GM21528 (cell line): ENCODE results near the gene AGAP2.
"Not testable (repeated sequence)": the region's sequence is repeated elsewhere in the genome, so short reads cannot be mapped to it uniquely, and the experiment has no call there.

ENCODE experiments used
- ATAC-seq: cut with Tn5 transposase; IDR thresholded peaks from one replicate; pipeline ENCODE4 v1.9.1; 2021; ENCODE audit warnings: mild to moderate bottlenecking, moderate library complexity; ENCODE audit not compliant: unreplicated experiment, low FRiP score

AGAP2 gene

DNA sequence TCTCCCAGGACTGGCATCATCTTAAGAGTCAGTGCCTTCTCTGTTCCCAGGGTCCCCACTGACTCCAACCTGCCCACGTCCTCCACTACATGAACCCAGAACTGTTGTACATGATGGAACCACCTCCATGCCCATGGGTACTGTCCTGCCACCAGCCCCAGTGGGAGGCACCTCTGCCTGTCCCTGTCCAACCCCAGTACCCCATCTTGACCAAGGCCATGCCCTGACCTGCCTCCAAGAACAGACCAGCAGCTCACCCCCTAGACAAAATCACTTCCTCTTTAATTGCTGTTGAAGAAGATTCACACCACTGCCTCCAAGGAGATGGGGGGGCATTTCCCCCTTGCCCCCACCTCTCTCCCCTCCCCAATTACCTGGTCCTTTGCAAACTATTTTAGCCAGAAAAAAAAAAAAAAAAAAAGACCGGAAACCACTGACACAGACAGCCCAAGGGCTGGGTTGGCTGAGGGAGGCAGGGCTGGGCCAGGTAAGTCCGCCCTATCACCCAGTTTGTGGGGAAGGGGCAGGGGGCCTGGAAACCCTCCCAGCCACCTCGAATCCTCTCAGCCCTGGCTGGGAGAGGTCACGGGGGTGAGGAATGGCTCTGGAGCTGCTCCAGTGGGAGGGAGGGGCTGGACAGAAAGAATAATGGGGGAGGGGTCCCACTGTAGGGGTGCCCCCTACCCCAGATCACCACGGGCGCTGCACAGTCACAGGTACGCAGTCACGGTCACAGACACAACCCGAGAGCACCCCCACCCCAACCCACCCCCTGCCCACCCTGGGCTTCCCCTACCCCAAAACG lies 13.4 kb downstream of the AGAP2 start:
- ATAC-seq, result no peak

DNA sequence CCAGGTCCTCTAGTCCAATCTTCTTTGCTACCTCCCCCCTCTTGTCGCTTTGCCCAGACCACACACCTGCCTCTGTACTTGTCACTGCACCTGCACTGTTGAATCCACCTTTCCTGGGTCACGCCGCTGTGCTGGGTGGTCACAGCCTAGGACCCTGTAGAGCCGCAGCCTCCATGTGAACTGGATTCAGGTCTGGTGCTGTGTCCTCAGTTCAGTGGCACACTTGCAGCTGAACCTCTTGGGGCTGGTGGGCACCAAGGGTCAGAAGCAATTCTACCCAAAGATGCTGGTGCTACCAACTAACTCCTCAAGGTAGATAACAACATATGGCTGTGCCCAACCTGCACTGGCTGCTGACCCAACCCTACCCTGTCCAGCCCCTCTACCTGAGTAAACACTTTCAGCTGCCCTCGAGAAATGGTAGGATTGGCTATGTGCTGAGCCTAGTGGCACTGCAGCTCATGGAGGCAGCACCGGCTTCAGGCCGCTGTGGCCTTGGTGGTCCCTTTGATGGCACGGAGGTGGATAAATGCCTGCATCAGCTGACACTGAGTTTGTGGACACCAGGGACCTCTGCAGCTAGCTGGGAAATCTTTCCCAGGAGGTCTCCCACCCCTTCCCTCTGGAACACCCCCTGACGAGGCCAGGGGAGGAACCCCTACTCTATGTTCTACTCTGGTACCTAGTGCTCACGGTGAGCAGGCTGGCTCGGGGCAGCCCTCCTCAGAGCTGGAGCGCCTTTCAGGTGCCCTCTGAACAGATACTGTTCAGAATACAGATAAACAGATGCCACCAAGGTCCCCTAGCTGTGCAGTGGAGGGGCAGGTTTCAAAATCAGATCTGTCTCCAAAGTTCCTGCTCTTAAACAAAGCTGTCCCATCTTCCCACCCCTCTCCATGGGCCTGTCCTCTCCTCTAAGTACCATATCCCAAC lies 14.3 kb downstream of the AGAP2 start:
- no peak for ATAC-seq

- no peak for ATAC-seq
Observed at GRCh38 chr12:57723630-57723962, 14.9 kb downstream of the AGAP2 start.

DNA sequence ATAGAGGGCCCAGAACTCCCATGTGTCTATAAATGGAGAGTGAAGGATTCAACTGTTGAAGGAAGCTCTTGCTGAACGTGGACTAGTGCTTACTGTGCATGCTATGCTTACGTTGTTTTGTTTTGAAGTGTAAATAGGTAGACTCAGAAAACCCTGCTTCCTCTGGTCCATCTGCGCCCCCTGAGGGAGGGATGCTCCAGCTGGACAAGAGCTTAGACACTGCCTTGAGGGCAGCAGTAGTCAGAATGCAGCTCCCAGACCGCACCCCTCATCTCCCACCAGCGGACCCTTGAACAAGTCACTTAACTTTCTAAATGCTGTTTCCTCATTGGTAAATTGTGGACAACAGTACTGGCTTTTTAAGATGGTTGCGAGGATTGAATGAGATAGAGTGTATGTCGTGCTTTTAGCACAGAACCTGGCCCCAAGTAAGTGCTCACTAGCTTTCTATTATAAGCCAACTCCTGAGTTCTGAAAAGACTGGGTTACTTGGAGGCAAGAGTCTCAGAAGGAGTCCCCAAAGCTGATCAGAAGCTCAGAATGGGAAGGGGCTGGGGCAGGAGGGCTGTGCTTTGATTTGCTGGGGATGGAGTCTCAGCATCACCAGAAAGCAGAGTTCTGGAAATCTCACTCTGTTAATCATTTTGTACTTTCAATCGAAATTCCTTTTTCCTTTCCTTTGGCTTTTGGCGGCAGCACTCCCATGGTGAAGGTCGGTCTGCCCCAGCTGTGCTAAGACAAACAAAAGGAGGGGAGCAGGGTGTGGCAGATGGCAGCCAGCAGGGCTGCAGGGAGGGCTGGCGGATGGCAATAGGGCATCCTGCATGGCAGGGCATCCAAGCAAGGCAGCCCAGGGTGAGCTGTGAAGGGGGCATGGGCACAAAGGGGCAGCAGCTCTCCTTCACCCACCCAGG lies 15.6 kb downstream of the AGAP2 start:
- ATAC-seq, result no peak

DNA sequence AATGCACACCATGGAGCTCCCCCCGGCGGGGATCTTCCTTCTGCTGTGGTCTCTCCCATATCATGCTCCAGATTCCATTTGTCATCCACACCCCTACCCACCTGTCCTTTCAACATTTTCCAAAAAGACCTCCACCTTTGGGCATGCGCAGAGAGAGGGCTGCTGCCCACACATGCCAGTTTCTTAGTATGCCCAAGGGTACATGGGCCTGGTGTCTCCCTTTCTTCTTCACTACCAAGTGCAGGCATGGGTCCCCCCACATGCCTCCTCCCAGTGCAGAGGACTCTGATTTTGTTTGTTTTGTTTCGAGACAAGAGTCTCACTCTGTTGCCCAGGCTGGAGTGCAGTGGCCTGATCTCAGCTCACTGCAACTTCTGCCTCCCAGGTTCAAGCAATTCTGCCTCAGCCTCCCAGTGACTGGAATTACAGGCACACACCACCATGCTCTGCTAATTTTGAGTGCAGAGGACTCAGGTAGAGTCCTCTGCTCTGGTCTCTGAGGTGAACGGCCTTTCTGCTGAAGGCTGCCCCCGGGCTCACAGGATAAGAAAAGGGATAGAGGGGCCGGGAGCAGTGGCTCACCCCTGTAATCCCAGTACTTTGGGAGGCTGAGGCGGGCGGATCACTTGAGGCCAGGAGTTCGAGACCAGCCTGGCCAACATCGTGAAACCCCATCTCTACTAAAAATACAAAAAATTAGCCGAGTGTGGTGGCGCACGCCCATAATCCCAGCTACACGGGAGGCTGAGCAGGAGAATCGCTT lies 16.5 kb downstream of the AGAP2 start:
- not testable (repeated sequence) for ATAC-seq

GRCh38 chr12:57720606-57721595 lies 17.6 kb downstream of the AGAP2 start:
- ATAC-seq, result no peak

DNA sequence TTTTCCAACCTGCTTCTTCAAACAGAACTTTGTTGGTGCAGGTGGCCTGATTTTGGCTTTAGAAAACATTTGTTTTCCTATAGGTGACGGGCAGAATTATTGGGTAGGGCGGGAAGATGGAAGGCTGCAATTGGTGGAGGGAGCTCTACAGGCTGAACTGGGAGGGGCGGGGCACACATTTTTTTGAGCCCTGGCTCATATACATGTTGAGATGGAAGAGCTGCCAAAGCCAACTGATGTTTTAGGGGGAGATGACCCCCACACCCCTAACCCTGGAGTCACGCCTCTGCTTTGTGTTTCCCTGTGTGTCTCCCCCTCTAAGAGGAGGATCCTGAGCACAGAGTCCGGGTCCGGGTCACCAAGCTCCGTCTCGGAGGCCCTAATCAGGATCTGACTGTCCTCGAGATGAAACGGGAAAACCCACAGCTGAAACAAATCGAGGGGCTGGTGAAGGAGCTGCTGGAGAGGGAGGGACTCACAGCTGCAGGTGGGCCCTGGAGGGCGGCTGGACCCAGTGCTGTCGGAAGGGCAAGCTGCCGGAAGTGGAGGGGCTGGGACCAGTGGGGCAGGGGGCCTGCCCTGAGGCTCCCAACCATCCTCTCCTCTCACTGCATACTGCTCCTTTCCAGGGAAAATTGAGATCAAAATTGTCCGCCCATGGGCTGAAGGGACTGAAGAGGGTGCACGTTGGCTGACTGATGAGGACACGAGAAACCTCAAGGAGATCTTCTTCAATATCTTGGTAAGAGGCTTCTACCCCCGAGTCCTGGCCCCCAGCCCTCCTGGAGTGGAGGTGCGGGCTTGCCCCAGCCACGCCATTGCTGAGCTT lies 18.6 kb downstream of the AGAP2 start:
- no peak for ATAC-seq

GRCh38 chr12:57718641-57719528 lies 19.7 kb downstream of the AGAP2 start:
- no peak for ATAC-seq

DNA sequence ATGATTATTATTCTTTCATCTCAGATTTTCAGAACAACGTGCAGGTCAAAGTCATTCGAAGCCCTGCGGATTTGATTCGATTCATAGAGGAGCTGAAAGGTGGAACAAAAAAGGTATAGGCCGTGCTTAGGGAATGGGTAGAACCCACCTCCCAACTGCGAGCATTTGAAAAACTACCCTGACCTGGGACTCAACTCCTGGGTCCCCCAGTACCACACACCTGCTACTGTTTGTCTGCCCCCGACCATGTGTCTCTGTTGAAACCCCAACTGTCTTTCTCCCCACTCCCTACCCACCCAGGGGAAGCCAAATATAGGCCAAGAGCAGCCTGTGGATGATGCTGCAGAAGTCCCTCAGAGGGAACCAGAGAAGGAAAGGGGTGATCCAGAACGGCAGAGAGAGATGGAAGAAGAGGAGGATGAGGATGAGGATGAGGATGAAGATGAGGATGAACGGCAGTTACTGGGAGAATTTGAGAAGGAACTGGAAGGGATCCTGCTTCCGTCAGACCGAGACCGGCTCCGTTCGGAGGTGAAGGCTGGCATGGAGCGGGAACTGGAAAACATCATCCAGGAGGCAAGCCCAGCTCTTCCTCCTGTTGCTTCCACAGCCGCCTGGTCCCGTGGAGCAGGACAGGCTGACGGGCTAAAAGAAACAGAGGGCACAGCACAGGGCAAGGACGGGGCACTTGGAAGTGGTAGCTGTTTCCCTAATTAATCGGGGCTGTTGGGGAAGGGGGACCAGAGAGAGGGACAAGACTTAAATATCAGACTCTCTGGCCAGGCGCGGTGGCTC lies 20.5 kb downstream of the AGAP2 start:
- ATAC-seq, result no peak

- no peak for ATAC-seq
Observed at GRCh38 chr12:57717131-57717530, 21.4 kb downstream of the AGAP2 start.

DNA sequence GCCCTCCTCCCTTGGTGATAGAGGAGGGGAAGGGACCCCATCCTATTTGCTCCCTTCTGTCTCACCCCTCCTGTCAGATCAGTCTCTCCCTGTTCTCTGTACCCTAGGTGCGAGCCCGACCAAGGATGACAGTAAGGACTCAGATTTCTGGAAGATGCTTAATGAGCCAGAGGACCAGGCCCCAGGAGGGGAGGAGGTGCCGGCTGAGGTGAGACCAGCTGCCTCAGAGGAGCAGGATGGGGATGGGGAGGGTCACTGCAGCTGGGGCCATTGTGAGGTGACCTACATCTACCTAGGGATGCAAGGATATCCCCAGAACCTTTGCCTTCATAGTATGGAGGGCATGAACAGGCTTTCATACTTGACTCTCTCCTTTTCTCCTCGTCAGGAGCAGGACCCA lies 22.2 kb downstream of the AGAP2 start:
- ATAC-seq, result no peak

DNA sequence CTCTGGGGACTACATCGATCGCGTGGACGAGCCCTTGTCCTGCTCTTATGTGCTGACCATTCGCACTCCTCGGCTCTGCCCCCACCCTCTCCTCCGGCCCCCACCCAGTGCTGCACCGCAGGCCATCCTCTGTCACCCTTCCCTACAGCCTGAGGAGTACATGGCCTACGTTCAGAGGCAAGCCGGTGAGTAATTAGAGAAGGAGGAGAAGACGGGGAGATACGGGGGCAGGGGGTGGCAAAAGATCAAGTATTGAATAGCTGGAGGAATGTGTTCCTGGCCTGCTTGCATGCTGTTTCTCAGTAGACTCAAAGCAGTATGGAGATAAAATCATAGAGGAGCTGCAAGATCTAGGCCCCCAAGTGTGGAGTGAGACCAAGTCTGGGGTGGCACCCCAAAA lies 22.8 kb downstream of the AGAP2 start:
- ATAC-seq, result no peak

DNA sequence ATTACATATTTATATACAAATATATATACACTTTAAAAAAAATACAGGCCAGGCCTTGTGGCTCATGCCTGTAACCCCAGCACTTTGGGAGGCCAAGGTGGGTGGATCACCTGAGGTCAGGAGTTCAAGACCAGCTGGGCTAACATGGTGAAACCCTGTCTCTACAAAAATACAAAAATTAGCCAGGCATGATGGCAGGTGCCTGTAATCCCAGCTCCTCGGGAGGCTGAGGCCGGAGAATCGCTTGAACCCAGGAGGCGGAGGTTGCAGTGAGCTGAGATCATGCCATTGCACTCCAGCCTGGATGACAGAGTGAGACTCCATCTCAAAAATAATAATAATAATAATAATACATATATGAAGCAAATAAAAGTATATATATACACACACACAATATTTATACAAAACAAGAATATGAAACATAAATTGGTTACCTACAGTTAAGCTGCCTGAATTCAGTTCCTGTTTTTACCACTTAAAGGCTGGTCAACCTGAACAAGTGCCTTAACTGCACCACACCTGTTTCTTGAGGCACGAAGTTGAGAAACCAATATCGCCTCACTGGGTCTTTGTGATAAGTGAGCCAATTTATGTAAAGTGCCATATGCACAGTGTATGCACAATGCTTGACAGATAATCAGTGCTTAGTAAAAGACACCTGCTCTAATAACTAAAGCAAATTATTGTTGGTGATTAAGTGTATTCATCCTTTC lies 23.4 kb downstream of the AGAP2 start:
- ATAC-seq, result not testable (repeated sequence)

GRCh38 chr12:57713209-57713608 lies 25.3 kb downstream of the AGAP2 start:
- ATAC-seq, result no peak

DNA sequence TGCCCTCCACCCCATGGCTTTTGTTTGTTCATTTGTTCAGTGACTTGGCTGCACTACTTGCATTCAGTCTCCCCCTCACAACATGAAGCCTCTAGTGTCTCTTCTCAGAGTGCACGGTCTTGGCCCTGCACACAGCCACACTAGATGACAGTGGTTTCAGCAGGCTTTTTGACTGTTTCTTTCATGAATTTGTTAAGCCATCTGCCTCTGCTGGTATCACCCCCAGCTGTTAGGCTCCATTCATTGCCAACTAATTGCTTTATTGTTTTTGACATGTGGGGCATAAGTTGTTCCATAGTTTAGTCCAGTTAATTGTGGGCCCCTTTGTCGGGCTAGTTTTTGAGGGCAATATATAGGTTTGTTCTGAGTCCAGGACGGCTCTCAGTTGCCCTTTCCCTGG lies 25.8 kb downstream of the AGAP2 start:
- no peak for ATAC-seq

DNA sequence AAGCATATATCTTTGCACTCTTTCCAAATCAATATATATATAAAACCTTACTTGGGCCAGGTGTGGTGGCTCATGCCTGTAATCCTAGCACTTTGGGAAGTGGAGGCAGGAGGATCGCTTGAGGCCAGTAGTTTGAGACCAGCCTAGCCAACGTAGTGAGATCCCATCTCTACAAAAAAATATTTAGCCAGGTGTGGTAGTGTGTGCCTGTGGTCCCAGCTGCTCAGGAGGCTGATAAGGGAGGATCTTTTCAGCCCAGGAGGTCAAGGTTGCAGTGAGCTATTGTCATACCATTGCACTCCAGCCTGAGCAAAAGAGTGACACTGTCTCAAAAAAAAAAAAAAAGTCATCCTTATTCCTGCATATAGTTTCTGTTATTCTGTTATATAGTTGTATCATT lies 30.2 kb downstream of the AGAP2 start:
- no peak for ATAC-seq
